A204.1 (cell line): ENCODE measurements around the gene CYSTM1.

Experiments used
- FAIRE-seq: peaks from 2 replicates; lab custom pipeline; 2012; peaks lifted over from hg19 to GRCh38; lab: Jason Lieb, UNC

Gene CYSTM1

GRCh38 chr5:140238756-140239155 lies 63.8 kb downstream of the CYSTM1 start:
- FAIRE-seq, result no peak

- FAIRE-seq, result no peak
Measured at GRCh38 chr5:140239461-140239860, 64.5 kb downstream of the CYSTM1 start.

- FAIRE-seq, result no peak
Measured at GRCh38 chr5:140239939-140240700, 65.1 kb downstream of the CYSTM1 start.

- FAIRE-seq, result no peak
Measured at GRCh38 chr5:140240987-140241706, 66.2 kb downstream of the CYSTM1 start.

- FAIRE-seq, result no peak
Measured at GRCh38 chr5:140242099-140242498, 67.1 kb downstream of the CYSTM1 start.

- FAIRE-seq, result no peak
Measured at GRCh38 chr5:140242890-140243585, 68.0 kb downstream of the CYSTM1 start.

- FAIRE-seq, result no peak
Measured at GRCh38 chr5:140243706-140244250, 68.8 kb downstream of the CYSTM1 start.

GRCh38 chr5:140244525-140245025 lies 69.6 kb downstream of the CYSTM1 start:
- FAIRE-seq, result no peak

- FAIRE-seq, result no peak
Measured at GRCh38 chr5:140245341-140245740, 70.4 kb downstream of the CYSTM1 start.

- no peak for FAIRE-seq
Measured at GRCh38 chr5:140245926-140246325, 70.9 kb downstream of the CYSTM1 start.

GRCh38 chr5:140246378-140247122 lies 71.6 kb downstream of the CYSTM1 start:
- FAIRE-seq, result no peak

- FAIRE-seq, result no peak
Measured at GRCh38 chr5:140248414-140248813, 73.4 kb downstream of the CYSTM1 start.

GRCh38 chr5:140249536-140249935 lies 74.5 kb downstream of the CYSTM1 start:
- FAIRE-seq, result no peak

- FAIRE-seq, result no peak
Measured at GRCh38 chr5:140250386-140250785, 75.4 kb downstream of the CYSTM1 start.

GRCh38 chr5:140251527-140251973 lies 76.6 kb downstream of the CYSTM1 start:
- FAIRE-seq, result no peak

- no peak for FAIRE-seq
Measured at GRCh38 chr5:140252470-140253126, 77.6 kb downstream of the CYSTM1 start.

GRCh38 chr5:140253985-140254384 lies 79.0 kb downstream of the CYSTM1 start:
- no peak for FAIRE-seq

- FAIRE-seq, result no peak
Measured at GRCh38 chr5:140255460-140256157, 80.6 kb downstream of the CYSTM1 start.

- no peak for FAIRE-seq
Measured at GRCh38 chr5:140256726-140257125, 81.7 kb downstream of the CYSTM1 start.

- no peak for FAIRE-seq
Measured at GRCh38 chr5:140258016-140258415, 83.0 kb downstream of the CYSTM1 start.

GRCh38 chr5:140258873-140259272 lies 83.9 kb downstream of the CYSTM1 start:
- no peak for FAIRE-seq
